Parathyroid adenoma (tissue), 2 donors: ENCODE results near the gene METTL17.

Experiments
- H2AFZ ChIP-seq: fragments of 300-600 bp; sonication (generic); one replicate; pipeline ENCODE4 v1.7.0; 2017; ENCODE audit warnings: antibody characterized with exemption, mild to moderate bottlenecking
- H3K27ac ChIP-seq: fragments of 300-600 bp; sonication (generic); one replicate; pipeline ENCODE4 v1.7.0; 2017
- H3K27me3 ChIP-seq: fragments of 300-600 bp; sonication (generic); one replicate; pipeline ENCODE4 v1.7.0; 2017; ENCODE audit warnings: low read length; ENCODE audit not compliant: control insufficient read depth, insufficient read depth
- H3K36me3 ChIP-seq: fragments of 300-600 bp; sonication (generic); one replicate; pipeline ENCODE4 v1.7.0; 2017; ENCODE audit warnings: low read length; ENCODE audit not compliant: control insufficient read depth, insufficient read depth
- H3K4me1 ChIP-seq: fragments of 300-600 bp; sonication (generic); one replicate; pipeline ENCODE4 v1.7.0; 2017; ENCODE audit warnings: control low read depth
- H3K4me2 ChIP-seq: fragments of 300-600 bp; sonication (generic); one replicate; pipeline ENCODE4 v1.7.0; 2017; ENCODE audit warnings: low read length
- H3K4me3 ChIP-seq: fragments of 300-600 bp; sonication (generic); one replicate; pipeline ENCODE4 v1.7.0; 2017; ENCODE audit warnings: low read depth, low read length
- H3K79me2 ChIP-seq: fragments of 300-600 bp; sonication (generic); one replicate; pipeline ENCODE4 v1.7.0; 2017; ENCODE audit warnings: control low read depth
- H3K9ac ChIP-seq: fragments of 300-600 bp; sonication (generic); one replicate; pipeline ENCODE4 v1.7.0; 2017; ENCODE audit warnings: mild to moderate bottlenecking
- H3K9me3 ChIP-seq: fragments of 300-600 bp; sonication (generic); one replicate; pipeline ENCODE4 v1.7.0; 2017; ENCODE audit warnings: low read length; ENCODE audit not compliant: control insufficient read depth
- CTCF ChIP-seq: fragments of 300-600 bp; sonication (generic); IDR thresholded peaks from one replicate; pipeline ENCODE4 v1.7.0; 2017; ENCODE audit warnings: antibody characterized with exemption, mild to moderate bottlenecking
- donor health status: primary hyperparathyroidism.

The METTL17 gene

GRCh38 chr14:21026988-21027315 lies 37.2 kb downstream of the METTL17 start:
- H3K4me3 ChIP-seq: no peak overlapping the region
- H3K27ac ChIP-seq: peak overlapping the region; percentile 87
- H3K27me3 ChIP-seq: no peaks in the 10 kb centered on the region
- no peak overlapping the region for H3K9ac ChIP-seq
- peaks cover 12% of the 10 kb centered on the region for H3K79me2 ChIP-seq
- peak overlapping the region; percentile 55 for H2AFZ ChIP-seq
- no peaks in the 10 kb centered on the region for H3K36me3 ChIP-seq
- peaks cover 18% of the 10 kb centered on the region for H3K4me1 ChIP-seq
- TF ChIP-seq CTCF: no peak
- H3K9me3 ChIP-seq: no peaks in the 10 kb centered on the region
- no peak overlapping the region for H3K4me2 ChIP-seq

GRCh38 chr14:21029917-21030316 lies 40.1 kb downstream of the METTL17 start, which contains the start of gene TPPP2:
TPPP2 (plus strand) TSS chr14:21030217; CDS start chr14:21030582, 365 bp downstream.
- no peaks in the 10 kb centered on the region for H3K79me2 ChIP-seq
- no peak within 1 kb of the TSS for H3K27ac ChIP-seq
- peaks cover 18% of the 10 kb centered on the region for H3K4me1 ChIP-seq
- H3K36me3 ChIP-seq: no peaks in the 10 kb centered on the region
- no peaks in the 10 kb centered on the region for H3K9me3 ChIP-seq
- H3K4me3 ChIP-seq: no peak within 1 kb of the TSS
- no peaks in the 10 kb centered on the region for H3K27me3 ChIP-seq
- TF ChIP-seq CTCF: no peak
- H3K4me2 ChIP-seq: no peak within 1 kb of the TSS
- H3K9ac ChIP-seq: no peak within 1 kb of the TSS
- no peak within 1 kb of the TSS for H2AFZ ChIP-seq

GRCh38 chr14:21030531-21030930 lies 40.8 kb downstream of the METTL17 start:
- Histone ChIP-seq H3K36me3 (no peaks in the 10 kb centered on the region), H3K9ac (no peak overlapping the region), H3K4me2 (no peak overlapping the region), H3K79me2 (no peaks in the 10 kb centered on the region), H3K27ac (no peak overlapping the region), H3K4me1 (peaks cover 23% of the 10 kb centered on the region), H3K4me3 (no peak overlapping the region), H2AFZ (no peak overlapping the region), H3K9me3 (no peaks in the 10 kb centered on the region), H3K27me3 (no peaks in the 10 kb centered on the region)
- no peak for TF ChIP-seq CTCF

GRCh38 chr14:21032326-21033132 lies 42.7 kb downstream of the METTL17 start:
- Histone ChIP-seq H3K36me3 (no peaks in the 10 kb centered on the region), H3K4me1 (peaks cover 14% of the 10 kb centered on the region), H3K79me2 (no peaks in the 10 kb centered on the region), H2AFZ (no peak overlapping the region), H3K9me3 (no peaks in the 10 kb centered on the region), H3K4me2 (no peak overlapping the region), H3K27ac (no peak overlapping the region), H3K9ac (no peak overlapping the region), H3K27me3 (no peaks in the 10 kb centered on the region), H3K4me3 (no peak overlapping the region)
- no peak for TF ChIP-seq CTCF
